ENCODE results near the gene FBF1.
A peak's percentile ranks its signal among the peaks of the same experiment; 100 is the strongest.

FBF1 gene

GRCh38 chr17:75959051-75959838 lies 18.4 kb upstream of the FBF1 start:
- DNase-seq (ENCODE audit: low read depth): no peak

DNA sequence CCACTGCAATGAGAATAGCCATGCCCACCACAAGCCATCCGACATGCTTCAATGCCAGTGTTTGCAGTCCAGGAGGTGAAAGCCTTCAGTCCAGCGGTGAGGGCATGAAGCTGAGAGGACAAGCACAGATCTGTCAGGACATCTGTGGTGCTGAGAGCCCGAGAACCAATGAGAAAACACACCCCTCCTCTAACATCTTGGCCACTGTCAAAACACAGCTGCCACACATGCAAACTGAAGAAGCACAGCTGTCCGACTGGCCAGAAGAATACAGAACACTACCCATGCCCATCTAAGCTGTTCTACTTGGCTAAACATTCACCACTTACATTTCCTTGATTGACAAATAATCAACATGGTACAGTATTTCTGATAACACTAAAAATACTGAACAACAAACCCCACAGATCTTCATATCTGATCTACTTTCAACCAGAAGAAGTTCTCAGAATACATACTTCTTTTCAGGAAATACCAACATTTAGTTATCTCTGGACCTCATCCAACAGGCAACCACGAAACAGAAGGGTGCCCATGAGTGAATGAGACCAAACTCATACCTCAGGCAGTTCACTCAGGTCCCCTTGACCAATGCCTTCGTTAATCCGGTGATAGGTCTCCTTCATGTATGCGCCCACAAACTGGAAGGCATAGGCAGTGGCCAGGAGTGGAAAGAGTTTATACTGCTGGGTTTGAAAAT lies 10.2 kb upstream of the FBF1 start:
- no peak for DNase-seq (ENCODE audit: low read depth)

DNA sequence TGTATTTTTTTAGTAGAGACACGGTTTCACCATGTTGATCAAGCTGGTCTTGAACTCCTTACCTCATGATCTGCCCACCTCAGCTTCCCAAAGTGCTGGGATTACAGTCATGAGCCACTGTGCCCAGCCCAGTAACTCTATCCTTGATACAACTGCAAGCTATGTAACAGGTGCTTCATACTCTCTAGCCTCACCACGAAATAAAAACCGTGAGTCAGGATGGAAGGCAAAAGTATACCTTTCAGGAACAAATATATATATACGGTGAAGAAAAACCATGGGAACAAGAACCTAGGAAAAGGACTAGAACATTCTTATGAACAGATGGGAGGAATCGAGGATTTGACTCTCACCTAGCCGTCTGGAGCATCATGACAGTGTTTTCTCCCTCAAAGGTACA lies 9.6 kb upstream of the FBF1 start:
- DNase-seq (ENCODE audit: low read depth): no peak

DNA sequence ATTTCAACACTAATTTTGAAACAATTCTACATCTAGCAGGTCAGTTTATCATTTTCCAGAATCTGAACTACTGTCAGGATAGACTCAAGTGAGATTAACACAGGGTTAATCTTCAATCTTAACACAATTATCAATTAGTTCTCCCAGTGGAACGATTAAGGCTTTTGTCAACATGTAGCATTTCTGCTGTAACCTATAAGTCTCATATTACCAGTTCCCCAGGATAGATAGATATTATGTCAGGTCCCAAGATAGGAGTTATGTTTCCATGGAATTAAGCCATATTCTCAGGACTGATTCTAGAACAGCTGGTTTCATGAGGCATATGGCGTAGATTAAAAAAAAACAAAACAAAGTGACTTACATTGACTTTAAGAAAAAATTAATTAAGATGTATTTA lies 4.4 kb upstream of the FBF1 start:
- DNase-seq (ENCODE audit: low read depth): no peak

DNA sequence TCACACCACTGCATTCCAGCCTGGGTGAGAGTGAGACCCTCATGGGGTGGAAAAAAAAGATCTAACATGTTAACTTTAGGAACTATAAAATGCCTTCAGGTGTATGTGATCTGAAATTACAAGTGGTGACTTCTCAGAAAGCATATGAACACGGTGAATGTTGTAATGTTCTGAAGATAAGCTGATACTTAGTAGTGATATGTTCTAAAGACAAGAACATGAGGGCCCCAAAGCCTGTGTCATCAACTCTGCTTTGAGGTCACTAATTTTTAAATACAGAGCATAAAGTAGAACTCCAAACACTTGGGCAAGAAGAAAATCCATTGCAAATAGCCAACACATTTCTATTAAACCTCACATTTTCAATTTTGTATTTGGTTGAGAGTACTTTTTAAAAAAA lies 2.6 kb upstream of the FBF1 start:
- DNase-seq (ENCODE audit: low read depth): no peak

- DNase-seq (ENCODE audit: low read depth): no peak
Measured at GRCh38 chr17:75942473-75942872, 1.6 kb upstream of the FBF1 start.

GRCh38 chr17:75941442-75941819 lies 589 bp upstream of the FBF1 start:
- DNase-seq (ENCODE audit: low read depth): no peak

DNA sequence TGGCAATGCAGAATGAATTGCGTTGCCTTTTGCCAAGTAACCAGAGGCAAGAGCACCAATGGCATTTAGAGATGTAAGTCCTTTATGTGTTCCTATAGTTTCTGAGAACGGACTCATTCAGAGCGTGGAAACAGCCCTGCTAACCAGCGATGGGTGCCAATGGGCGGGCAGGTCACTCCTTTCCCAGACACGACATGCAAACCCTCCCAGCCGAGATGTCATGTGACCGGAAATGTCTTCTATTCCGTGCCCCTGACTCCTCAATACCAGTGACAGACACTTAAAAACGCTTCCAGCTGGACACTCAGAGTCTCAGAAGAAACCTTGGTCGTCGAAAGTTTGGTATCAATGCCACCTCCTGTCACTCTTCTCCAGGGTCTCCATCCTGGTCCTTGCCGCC lies 3.2 kb downstream of the FBF1 start:
- DNase-seq (ENCODE audit: low read depth): no peak

GRCh38 chr17:75933808-75934207 lies 7.0 kb downstream of the FBF1 start:
- peak; percentile 17 for DNase-seq (ENCODE audit: low read depth)

GRCh38 chr17:75932852-75933251 lies 8.0 kb downstream of the FBF1 start:
- no peak for DNase-seq (ENCODE audit: low read depth)

DNA sequence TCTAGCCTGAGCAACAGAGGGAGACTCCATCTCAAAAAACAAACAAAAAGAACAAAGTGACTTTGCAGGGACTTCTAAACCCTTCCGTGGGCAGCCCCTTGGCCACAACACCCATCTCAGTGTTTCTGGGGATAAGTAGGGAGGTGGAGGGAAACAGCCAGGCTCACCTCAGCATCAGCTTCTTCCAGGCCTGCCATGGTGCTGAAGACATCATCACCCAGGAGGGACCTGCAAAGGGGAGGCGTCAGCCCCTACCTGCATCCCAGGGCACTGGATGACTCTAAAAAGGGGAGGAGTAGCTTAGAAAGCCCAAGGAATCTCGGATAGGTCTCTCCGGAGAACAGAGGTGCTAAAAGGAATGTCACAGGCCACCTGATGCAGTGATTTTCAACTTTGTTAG lies 9.8 kb downstream of the FBF1 start:
- no peak for DNase-seq (ENCODE audit: low read depth)

- DNase-seq (ENCODE audit: low read depth): no peak
Measured at GRCh38 chr17:75927286-75927922, 13.4 kb downstream of the FBF1 start.

DNA sequence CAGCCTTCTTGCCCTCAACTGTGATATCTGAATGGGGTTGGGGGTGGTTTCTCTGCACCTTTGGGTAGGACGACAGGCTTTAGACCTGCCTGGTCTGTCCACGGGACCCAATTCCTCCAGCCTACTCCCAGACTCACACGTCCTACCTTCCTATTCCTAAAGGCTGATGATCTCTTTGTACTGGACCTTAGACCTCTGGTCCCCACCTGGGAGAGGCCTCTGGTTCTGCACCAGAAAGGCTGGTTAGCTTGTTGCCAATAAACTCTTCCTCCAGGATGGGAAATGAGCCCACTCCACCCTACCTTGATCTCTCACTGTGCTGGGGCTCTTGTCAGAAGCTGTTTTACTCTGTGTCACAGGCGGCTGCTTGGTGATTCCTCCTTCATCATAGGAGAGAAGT lies 14.4 kb downstream of the FBF1 start:
- DNase-seq (ENCODE audit: low read depth): no peak

DNA sequence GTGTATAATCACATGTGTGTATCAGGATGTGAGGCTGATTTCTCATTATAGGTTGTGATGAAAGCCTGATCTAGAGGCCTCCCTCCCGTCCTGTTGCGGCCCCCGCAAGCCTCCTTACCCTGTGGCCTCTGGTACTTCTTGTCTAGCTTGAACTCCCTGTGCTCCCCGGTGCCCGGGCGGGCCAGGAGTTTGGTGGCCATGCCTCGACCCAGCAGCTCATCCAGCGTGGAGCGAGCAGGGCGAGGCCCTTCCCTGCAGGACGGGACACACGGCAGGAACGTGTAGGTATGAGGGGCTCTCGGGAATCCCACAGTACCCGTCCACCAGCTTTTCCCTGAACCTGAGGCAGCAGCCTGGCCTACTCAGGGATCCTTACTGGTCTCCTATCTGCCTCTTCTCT lies 14.9 kb downstream of the FBF1 start:
- no peak for DNase-seq (ENCODE audit: low read depth)

GRCh38 chr17:75925103-75925502 lies 15.7 kb downstream of the FBF1 start:
- no peak for DNase-seq (ENCODE audit: low read depth)

DNA sequence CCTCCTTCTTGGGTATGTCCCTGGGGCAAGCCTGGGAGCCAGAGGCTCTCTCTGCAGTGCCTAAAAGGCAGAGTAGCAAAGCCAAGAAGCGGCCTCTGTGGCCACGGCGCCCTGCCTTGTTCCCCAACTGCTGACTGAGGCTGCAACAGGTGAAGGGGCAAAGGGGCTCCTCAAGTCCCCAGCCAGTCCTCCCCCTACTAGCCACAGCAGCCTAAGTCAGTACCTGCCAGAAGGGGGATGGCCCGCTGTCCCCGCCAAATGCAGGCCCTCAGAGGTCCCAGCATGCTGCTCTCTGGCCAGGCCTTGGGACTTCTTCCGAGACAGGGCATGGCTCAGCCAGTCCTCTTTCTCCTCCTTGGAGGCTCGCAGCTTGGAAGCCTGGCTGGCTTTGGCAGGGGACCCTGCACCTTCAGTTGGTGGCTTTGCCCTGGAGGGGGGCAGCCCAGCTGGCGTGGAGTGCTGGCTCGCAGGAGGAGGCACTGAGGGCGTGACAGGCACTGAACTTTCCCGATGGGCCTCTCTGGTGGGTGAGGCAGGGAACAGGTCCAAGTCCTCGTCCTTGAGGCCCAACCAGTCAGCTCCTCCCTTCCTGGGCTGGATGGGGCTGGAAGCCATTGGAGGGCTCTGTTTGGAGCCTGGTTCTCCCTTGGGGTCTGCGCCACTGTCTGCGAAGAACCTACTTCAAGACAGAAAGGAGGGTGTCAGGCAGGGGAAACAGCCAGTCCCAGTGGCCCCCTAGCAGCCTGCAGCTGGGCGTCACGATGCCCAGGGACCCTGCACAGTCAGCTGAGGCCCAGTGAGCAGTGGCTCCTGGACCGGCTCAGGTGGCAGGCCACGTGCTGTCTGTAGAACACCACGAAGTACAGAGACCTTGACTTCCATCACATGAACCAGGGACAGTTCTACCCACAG lies 17.6 kb downstream of the FBF1 start:
- DNase-seq (ENCODE audit: low read depth): no peak

DNA sequence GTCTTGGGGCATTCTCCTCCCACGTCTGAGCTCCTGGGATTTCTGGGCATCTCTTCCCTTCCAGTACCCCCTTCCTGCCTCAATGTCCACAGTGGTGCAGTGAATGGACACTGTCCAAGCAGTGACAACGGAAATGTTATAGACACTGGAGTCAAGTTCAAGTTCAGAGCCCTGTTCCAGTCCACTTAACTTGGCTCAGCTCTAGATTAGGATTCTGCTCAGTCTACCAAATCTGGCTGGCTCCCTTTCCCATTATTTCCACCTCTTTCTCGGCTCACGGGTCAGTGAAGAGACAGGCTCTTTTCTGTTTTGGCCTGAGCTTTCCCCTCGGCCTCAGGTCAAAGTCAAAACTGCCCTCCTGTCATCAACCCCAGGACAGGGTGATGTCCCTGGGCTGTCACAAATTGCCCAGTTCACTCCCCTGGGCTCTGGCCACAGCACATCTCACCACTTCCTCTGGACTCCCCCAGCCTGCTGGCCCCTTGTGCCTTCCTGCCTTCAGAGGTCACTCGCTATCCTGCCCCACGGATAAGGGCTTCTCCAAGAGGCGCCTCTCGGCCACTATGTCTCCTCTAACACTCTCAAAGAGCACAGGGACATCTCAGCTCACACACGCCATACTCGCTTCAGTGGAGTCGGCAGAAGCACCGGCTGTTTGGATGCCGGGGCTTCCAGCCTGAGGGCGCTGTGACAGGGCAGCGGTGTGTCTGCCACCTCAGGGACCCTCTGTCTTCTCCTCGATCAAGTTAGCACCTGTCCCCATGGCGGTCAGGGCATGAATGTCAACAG lies 18.5 kb downstream of the FBF1 start:
- no peak for DNase-seq (ENCODE audit: low read depth)

DNA sequence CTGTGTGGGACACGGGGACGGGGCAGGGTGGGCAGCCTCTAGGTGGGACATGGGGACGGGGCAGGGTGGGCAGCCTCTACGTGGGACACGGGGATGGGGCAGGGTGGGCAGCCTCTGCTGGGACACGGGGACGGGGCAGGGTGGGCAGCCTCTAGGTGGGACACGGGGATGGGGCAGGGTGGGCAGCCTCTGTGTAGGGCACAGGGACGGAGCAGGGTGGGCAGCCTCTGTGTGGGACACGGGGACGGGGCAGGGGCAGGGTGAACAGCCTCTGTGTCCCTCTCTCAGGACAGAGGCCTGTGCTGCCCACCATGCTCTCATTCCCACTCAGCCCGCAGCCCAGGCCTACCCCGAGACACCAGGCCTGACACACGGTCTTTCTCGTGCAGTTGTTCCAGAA lies 19.2 kb downstream of the FBF1 start:
- DNase-seq (ENCODE audit: low read depth): no peak

DNA sequence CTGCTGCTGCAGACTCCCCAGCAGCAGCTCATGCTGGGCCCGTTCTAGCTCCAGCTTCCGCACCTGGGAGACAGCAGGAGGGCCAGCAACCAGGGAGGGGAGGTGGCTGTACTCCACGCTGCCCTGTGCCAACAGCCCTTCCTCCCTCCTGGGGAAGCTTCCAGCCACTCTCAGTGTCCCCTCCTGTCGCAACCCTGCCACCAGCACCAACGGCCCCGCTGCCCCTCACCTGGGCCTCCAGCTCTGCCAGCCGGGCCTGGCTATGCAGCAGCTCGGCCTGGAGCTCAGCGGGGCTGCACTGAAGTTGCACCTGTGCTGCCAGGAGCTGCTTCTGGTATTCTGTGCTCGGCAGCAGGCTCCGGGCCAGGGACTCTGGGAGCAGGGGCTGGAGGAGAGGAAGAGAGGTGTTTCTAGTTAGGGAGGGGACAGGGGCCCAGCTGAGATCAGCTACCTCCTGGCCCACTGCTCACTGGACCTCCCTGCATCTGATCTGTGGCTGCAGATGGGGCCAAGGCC lies 20.7 kb downstream of the FBF1 start:
- DNase-seq (ENCODE audit: low read depth): no peak

- no peak for DNase-seq (ENCODE audit: low read depth)
Measured at GRCh38 chr17:75919611-75920010, 21.2 kb downstream of the FBF1 start.

DNA sequence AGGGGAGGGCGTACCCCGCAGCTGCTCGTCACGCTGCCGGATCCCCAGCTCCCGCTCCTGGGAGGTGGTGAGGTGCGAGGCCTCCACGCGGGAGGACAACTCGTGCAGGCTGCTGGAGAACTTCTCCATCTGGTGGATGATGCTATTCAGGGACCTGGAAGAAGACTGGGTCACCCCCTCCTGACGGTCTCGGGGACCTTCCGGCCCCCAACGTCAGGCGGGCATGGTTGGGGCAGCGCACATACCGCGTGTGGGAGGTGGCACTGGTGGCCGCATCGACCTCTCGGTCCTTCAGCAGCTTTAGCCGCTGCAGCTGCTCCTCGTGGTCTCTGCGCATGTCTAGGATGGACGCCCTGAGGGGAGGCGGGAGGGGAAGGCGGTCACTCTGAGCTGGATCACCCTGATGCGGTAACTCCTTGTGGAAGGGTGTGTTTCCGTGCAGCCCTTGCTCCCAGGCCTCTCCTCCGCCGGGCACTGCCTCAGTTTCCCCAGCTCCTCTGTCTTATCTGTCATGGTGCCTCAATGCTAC lies 22.9 kb downstream of the FBF1 start:
- no peak for DNase-seq (ENCODE audit: low read depth)

Measured in fibroblast of the conjunctiva (primary cell).